Right renal pelvis (tissue), 4 donors: ENCODE data around the gene UTP25. TPM values are rescaled to one million over a fixed set of nuclear protein-coding genes. Genes with fewer than 3 reads are reported as not detected.
"Not testable (repeated sequence)": the region's sequence is repeated elsewhere in the genome, so short reads cannot be mapped to it uniquely, and the experiment has no call there.

Experiments
- DNase-seq, 4 donors: peaks; one replicate each; pipeline ENCODE4 v3.0.0-alpha.2; 2013; ENCODE audit warnings: low read depth in 4 of 4, low spot score in 3 of 4, missing footprints in 1 of 4
- polyA plus RNA-seq, 4 donors: library from polyadenylated mRNA; unstranded; fragments of 120-200 nt; gene quantifications; one replicate each; pipeline ENCODE4 v1.2.1, GENCODE V29; 2013; ENCODE audit not compliant: insufficient read length in 4 of 4

UTP25 gene
- polyA plus RNA-seq, 4 donors = 9.5 to 11.5 (median 11.1) TPM

- DNase-seq = no peak
Observed at GRCh38 chr1:209889077-209889418, 61.3 kb downstream of the UTP25 start.

DNA sequence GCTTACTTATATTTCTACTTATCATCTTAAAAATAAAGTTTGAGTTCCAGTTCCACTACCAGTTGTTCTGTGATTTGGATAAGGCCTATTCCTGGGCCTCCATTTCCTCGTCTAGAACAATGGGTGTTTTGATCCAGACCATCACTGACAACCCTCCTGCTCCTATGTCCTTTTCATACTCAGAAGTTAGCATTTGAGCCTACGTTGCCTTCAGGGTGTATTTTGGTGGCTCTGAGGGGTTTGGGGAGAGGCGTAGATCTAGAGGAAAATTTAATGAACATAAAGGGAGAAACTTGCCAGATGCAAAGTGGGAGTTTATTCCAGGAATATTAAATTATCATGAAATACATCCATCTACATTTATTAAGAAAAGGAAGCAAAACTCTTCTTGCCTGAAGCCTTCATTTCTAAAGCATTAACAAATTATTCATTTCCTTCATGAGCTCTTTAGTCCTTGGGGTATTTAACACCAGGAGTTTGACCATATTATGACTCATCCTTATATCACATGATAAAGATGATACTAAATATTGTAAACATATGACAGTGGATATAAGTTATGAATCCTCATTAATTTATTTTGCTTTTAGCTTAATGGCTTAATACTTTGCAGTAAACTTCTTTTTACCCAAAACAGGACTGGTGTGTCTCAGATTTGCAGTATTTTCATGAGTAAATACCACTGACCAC is 63.0 kb downstream of the UTP25 start:
- no peak for DNase-seq

DNA sequence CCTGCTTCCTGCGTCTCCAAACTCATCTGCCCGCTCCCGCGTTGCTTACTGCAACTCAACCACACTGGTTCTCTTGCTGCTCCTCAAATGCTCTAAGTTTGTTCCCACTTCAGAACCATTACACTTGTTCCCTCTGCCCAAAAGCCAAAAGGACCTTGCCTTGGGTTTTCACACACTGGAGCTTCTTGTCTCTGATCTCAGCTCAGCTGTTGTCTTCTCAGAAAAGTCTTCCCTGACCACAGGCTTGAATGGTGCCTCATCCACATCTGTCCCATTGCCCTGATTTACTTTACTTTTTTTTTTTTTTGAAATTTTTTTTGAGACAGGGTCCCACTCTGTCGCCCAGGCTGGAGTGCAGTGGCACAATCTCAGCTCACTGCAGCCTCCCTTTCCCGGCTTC is 66.0 kb downstream of the UTP25 start:
- DNase-seq = no peak

- DNase-seq = no peak
Observed at GRCh38 chr1:209895709-209896108, 67.9 kb downstream of the UTP25 start.

DNA sequence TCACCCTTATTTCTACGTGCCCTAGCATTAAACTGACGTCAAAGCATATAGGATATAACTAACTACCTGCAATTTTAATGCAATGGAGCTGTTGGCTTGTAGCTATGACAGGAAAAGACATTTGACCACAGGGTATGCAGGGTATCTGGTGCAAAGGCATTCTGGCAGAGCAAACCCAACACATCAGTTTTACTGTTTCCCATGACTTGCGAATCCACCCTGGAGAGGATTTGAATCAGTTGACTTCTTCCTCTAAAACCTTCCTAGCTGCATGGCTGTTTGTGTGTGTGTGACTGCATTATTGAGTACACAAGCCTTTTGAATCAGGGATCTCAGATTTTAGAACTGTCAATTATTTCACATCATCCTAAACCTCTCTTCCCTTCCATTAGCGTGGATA is 68.6 kb downstream of the UTP25 start:
- DNase-seq = no peak

DNA sequence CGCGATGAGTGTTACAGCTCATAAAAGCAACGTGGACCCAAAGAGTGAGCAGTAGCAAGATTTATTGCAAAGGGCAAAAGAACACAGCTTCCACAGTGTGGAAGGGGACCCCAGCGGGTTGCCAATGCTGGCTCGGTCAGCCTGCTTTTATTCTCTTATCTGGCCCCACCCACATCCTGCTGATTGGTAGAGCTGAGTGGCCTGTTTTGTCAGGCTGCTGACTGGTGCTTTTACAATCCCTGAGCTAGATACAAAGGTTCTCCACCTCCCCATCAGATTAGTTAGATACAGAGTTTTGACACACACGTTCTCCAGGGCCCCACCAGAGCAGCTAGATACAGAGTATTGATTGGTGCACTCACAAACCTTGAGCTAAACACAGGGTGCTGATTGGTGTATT is 70.5 kb downstream of the UTP25 start:
- DNase-seq = not testable (repeated sequence)

GRCh38 chr1:209898851-209899250 is 71.1 kb downstream of the UTP25 start:
- DNase-seq = not testable (repeated sequence)

GRCh38 chr1:209899948-209900347 is 72.2 kb downstream of the UTP25 start:
- no peak for DNase-seq

DNA sequence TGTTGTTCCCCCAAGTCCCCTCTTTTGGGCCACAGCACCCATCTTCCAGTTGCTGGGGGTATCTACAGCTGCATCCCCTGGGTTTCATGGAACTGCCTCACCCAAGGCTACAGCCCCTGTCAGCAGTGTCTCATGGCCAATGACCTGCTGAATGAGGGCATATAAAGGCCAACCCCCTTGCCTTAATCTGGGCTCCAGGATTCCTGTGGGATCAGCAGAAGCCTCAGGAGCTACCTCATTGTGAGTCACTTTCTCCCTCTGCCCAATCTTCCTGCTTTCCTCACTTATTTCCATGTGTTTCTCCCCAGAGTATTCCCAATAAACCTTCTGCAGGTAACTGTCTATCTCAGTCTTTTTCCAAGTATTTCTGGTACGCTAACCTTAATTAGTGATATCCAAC is 73.0 kb downstream of the UTP25 start:
- DNase-seq = no peak

DNA sequence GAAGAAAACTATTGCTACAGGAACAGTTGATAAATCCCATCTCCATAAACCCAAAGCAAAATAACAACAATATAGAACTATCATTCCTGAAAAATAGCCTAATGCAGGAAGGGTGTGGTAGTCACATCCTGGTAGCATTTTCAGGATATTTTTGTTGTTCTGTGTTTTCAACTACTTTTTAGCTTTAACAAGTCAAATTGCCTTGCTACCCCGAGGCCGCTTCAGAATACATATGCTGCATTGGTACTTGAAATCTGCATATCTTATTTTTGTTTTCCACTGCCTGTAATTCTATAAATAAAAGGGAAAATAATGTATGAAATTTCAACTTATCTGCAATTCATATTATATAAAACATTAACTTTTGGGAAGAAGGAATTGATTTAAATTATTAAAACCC is 73.4 kb downstream of the UTP25 start:
- no peak for DNase-seq

DNA sequence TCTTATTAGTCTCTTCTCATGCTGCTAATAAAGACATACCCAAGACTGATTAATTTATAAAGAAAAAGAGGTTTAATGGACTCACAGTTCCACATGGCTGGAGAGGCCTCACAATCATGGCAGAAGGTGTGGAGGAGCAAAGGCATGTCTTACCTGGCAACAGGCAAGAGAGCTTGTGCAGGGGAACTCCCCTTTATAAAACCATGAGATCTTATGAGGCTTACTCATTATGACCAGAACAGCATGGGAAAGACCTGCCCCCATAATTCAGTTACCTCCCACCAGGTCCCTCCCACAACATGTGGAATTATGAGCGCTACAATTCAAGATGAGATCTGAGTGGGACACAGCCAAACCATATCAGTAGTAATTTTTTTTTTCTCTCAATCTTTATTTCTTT is 77.0 kb downstream of the UTP25 start:
- not testable (repeated sequence) for DNase-seq

Other genes starting within 250 kb of the UTP25 start
- gene CAMK1G, start 244.3 kb upstream of the UTP25 start, polyA plus RNA-seq = 1 to 10 TPM; 5.4 to 6.6 (median 6.2) TPM
- gene LAMB3, start 175.5 kb upstream of the UTP25 start, polyA plus RNA-seq = 1 to 10 TPM in 3 of 4 donors, under 1 TPM in 1; 0.93 to 1.8 (median 1.7) TPM
- 10 to 100 TPM in 3 of 4 donors, 1 to 10 TPM in 1; 8.8 to 17.2 (median 15.2) TPM for gene G0S2, start 152.6 kb upstream of the UTP25 start, polyA plus RNA-seq
- gene HSD11B1, start 123.1 kb upstream of the UTP25 start, polyA plus RNA-seq = under 1 TPM; 0.27 to 0.46 (median 0.34) TPM
- 1 to 10 TPM; 1.2 to 2.0 (median 1.7) TPM for gene TRAF3IP3, start 71.9 kb upstream of the UTP25 start, polyA plus RNA-seq
- gene C1orf74, start 43.4 kb upstream of the UTP25 start, polyA plus RNA-seq = 1 to 10 TPM; 3.6 to 4.4 (median 3.9) TPM
- gene IRF6, start 21.8 kb upstream of the UTP25 start, polyA plus RNA-seq = 10 to 100 TPM; 17.1 to 23.7 (median 20.4) TPM
- gene SYT14, start 110.2 kb downstream of the UTP25 start, polyA plus RNA-seq = under 1 TPM; 0.24 to 0.49 (median 0.35) TPM